PFSK-1 (cell line): ENCODE results near the gene CSRP2.

Experiments used
- POLR2AphosphoS5 ChIP-seq: IDR thresholded peaks from 2 replicates; pipeline ENCODE4 v1.6.1; 2012; ENCODE audit warnings: low read depth, mild to moderate bottlenecking, control low read depth, low read length, moderate library complexity
- SIN3A ChIP-seq: IDR thresholded peaks from 2 replicates; pipeline ENCODE4 v1.6.1; 2012; ENCODE audit warnings: mild to moderate bottlenecking, low read length, moderate library complexity, borderline replicate concordance; ENCODE audit not compliant: insufficient read depth

- TF ChIP-seq POLR2AphosphoS5, result no peak
- TF ChIP-seq SIN3A, result no peak
Measured at GRCh38 chr12:76915361-76916169, 36.7 kb upstream of the CSRP2 start.
